Neural progenitor cell (in vitro differentiated cells): ENCODE measurements around the gene CAP2.

Experiments used
- EZH2 ChIP-seq: fragments of 200-600 bp; sonication (generic); IDR thresholded peaks from 2 replicates; pipeline ENCODE4 v1.6.1; 2017; ENCODE audit warnings: antibody characterized with exemption, mild to moderate bottlenecking, moderate library complexity
- EZH2phosphoT487 ChIP-seq: fragments of 200-600 bp; sonication (generic); IDR thresholded peaks from 2 replicates; pipeline ENCODE4 v1.6.1; 2017; ENCODE audit warnings: antibody characterized with exemption
- TF ChIP-seq, protein P1 (sequence below): fragments of 200-600 bp; sonication (generic); IDR thresholded peaks from 2 replicates; pipeline ENCODE4 v1.5.1; 2017; ENCODE audit warnings: antibody characterized with exemption, mild to moderate bottlenecking

DNA sequence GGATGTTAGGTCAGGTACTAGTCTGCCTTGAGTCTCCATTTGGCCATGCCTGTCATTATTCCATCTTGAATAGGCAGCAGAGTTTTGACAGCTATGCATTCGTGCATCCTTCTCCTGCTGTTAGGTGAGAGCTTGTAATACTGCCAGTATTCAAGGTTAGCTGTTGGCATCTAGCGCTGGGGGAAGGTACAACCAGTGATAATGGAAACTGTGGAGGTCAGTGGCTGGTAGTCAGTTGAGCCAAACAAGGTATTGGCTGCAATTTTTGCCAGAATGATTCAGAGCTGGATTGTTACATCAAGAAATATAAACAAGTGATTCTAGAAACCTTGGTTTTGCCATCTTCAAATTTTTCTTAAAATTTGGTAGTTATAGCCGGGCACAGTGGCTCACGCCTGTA lies 213.2 kb downstream of the CAP2 start:
- TF ChIP-seq, protein P1, sequence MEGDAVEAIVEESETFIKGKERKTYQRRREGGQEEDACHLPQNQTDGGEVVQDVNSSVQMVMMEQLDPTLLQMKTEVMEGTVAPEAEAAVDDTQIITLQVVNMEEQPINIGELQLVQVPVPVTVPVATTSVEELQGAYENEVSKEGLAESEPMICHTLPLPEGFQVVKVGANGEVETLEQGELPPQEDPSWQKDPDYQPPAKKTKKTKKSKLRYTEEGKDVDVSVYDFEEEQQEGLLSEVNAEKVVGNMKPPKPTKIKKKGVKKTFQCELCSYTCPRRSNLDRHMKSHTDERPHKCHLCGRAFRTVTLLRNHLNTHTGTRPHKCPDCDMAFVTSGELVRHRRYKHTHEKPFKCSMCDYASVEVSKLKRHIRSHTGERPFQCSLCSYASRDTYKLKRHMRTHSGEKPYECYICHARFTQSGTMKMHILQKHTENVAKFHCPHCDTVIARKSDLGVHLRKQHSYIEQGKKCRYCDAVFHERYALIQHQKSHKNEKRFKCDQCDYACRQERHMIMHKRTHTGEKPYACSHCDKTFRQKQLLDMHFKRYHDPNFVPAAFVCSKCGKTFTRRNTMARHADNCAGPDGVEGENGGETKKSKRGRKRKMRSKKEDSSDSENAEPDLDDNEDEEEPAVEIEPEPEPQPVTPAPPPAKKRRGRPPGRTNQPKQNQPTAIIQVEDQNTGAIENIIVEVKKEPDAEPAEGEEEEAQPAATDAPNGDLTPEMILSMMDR: no peak
- TF ChIP-seq EZH2: no peak
- TF ChIP-seq EZH2phosphoT487: no peak
